Esophagus squamous epithelium (tissue), 4 donors: ENCODE results near the gene SDHAF2.

ENCODE experiments used
- CTCF ChIP-seq, 6 experiments: fragments of 450-650 bp in 4 of 6; fragments of 200-600 bp in 2 of 6; sonication (generic) in 2 of 6; IDR thresholded peaks; one replicate each; pipeline ENCODE4 v1.5.1; 2016 to 2019; ENCODE audit warnings: antibody characterized with exemption in 6 of 6, mild to moderate bottlenecking in 4 of 6, moderate library complexity in 4 of 6
- POLR2A ChIP-seq, 4 donors: fragments of 450-650 bp; IDR thresholded peaks; one replicate each; pipeline ENCODE4 v1.6.1; 2017; ENCODE audit warnings: antibody characterized with exemption in 4 of 4, mild to moderate bottlenecking in 4 of 4, moderate library complexity in 3 of 4

GRCh38 chr11:61414547-61414946 lies 15.4 kb upstream of the SDHAF2 start:
- TF ChIP-seq CTCF (IDR thresholded peaks at IDR 0.05) = no peak
- no peak for TF ChIP-seq POLR2A (IDR thresholded peaks at IDR 0.05)
